BE2C (cell line): ENCODE results near the gene SLC10A3.

Source experiments
- DNase-seq: peaks from one replicate; pipeline ENCODE4 v3.0.0-alpha.2; 2020
- H3K27me3 ChIP-seq: fragments of 250-450 bp; sonication (Bioruptor Pico); 2 replicates; pipeline ENCODE4 v1.5.1; 2020; ENCODE audit warnings: mild to moderate bottlenecking
- H3K36me3 ChIP-seq: fragments of 250-450 bp; sonication (Bioruptor Pico); 2 replicates; pipeline ENCODE4 v1.5.1; 2020; ENCODE audit warnings: mild to moderate bottlenecking
- H3K4me1 ChIP-seq: fragments of 250-450 bp; sonication (Bioruptor Pico); 2 replicates; pipeline ENCODE4 v1.5.1; 2020
- H3K4me3 ChIP-seq: 2 replicates; pipeline ENCODE4 v1.5.1; 2011; ENCODE audit warnings: low read depth, low read length
- H3K9me3 ChIP-seq: fragments of 250-450 bp; sonication (Bioruptor Pico); 2 replicates; pipeline ENCODE4 v1.5.1; 2020
- TF ChIP-seq, protein P1 (sequence below): IDR thresholded peaks from 2 replicates; pipeline ENCODE4 v1.5.1; 2012; ENCODE audit warnings: mild to moderate bottlenecking, low read depth, low read length

SLC10A3 gene

GRCh38 chrX:154470434-154470833, 20.0 kb downstream of the SLC10A3 start:
- TF ChIP-seq, protein P1, sequence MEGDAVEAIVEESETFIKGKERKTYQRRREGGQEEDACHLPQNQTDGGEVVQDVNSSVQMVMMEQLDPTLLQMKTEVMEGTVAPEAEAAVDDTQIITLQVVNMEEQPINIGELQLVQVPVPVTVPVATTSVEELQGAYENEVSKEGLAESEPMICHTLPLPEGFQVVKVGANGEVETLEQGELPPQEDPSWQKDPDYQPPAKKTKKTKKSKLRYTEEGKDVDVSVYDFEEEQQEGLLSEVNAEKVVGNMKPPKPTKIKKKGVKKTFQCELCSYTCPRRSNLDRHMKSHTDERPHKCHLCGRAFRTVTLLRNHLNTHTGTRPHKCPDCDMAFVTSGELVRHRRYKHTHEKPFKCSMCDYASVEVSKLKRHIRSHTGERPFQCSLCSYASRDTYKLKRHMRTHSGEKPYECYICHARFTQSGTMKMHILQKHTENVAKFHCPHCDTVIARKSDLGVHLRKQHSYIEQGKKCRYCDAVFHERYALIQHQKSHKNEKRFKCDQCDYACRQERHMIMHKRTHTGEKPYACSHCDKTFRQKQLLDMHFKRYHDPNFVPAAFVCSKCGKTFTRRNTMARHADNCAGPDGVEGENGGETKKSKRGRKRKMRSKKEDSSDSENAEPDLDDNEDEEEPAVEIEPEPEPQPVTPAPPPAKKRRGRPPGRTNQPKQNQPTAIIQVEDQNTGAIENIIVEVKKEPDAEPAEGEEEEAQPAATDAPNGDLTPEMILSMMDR: no peak
- Histone ChIP-seq H3K36me3 (no peaks in the 10 kb centered on the region; the same call in 1 of the 2 replicates), H3K4me3 (no peak overlapping the region), H3K9me3 (no peaks in the 10 kb centered on the region), H3K4me1 (no peaks in the 10 kb centered on the region), H3K27me3 (no peaks in the 10 kb centered on the region)
- no peak for DNase-seq

DNA sequence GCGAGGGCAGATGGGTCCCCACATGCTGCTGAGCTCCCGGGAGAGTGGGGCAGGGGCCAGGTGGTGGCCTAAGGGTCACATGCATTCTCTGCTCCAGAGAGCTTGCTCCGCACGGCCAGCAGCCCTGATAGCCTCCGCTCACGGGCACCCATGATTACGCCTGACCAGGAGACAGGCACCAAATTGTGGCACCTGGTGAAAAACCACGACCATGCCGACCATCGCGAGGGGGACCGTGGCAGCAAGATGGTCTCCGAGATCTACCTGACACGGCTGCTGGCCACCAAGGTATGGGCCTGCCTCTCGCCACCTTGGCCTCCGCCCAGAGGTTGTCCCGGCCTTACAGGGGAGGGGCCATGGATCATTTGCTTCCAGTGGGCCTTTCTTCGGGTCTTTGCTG, 20.5 kb downstream of the SLC10A3 start:
- TF ChIP-seq, protein P1: no peak

GRCh38 chrX:154469114-154469513, 21.3 kb downstream of the SLC10A3 start:
- no peaks in the 10 kb centered on the region for H3K27me3 ChIP-seq
- no peak for DNase-seq
- H3K4me1 ChIP-seq: no peaks in the 10 kb centered on the region
- no peak overlapping the region for H3K4me3 ChIP-seq
- no peaks in the 10 kb centered on the region; the same call in 1 of the 2 replicates for H3K36me3 ChIP-seq
- TF ChIP-seq, protein P1: no peak
- H3K9me3 ChIP-seq: no peaks in the 10 kb centered on the region

More for the DNA sequence above, 20.5 kb downstream of the SLC10A3 start:
- no peaks in the 10 kb centered on the region; the same call in 1 of the 2 replicates for H3K36me3 ChIP-seq
- no peak for DNase-seq
- H3K9me3 ChIP-seq: no peaks in the 10 kb centered on the region
- no peaks in the 10 kb centered on the region for H3K4me1 ChIP-seq
- H3K27me3 ChIP-seq: no peaks in the 10 kb centered on the region
- H3K4me3 ChIP-seq: no peak overlapping the region

DNA sequence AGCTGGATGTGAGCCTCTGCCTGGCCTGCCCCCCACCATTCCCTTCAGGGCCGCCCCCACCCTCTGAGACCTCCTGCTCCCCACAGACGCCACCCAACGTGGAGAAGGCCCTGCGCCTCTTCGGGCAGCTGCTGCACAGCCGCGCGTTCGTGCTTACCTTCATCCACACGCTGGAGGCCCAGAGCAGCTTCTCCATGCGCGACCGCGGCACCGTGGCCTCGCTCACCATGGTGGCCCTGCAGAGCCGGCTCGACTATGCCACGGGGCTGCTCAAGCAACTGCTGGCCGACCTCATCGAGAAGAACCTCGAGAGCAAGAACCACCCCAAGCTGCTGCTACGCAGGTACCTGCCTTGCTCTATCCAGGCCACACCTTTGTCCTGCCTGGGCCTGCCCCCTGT, 22.2 kb downstream of the SLC10A3 start:
- no peaks in the 10 kb centered on the region for H3K9me3 ChIP-seq
- H3K27me3 ChIP-seq: no peaks in the 10 kb centered on the region
- H3K4me1 ChIP-seq: no peaks in the 10 kb centered on the region
- TF ChIP-seq, protein P1: no peak
- H3K4me3 ChIP-seq: no peak overlapping the region
- no peaks in the 10 kb centered on the region; the same call in 1 of the 2 replicates for H3K36me3 ChIP-seq
- no peak for DNase-seq

DNA sequence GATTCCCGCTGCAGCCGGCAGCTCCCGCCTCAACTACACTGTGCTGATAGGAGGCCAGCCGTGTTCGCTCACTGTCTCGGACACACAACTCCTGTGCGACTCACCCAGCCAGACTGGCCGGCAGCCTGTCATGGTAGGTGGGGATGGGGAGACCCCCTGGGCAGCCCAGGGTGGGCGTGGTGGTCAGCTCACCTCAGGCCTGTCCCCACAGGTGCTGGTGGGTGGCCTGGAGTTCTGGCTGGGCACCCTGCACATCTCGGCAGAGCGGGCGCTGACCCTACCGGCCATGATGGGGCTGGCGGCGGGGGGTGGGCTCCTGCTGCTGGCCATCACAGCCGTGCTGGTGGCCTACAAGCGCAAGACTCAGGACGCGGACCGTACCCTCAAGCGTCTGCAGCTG, 22.9 kb downstream of the SLC10A3 start:
- Histone ChIP-seq H3K36me3 (no peaks in the 10 kb centered on the region; the same call in 1 of the 2 replicates), H3K9me3 (no peaks in the 10 kb centered on the region), H3K4me3 (no peak overlapping the region), H3K27me3 (no peaks in the 10 kb centered on the region), H3K4me1 (no peaks in the 10 kb centered on the region)
- TF ChIP-seq, protein P1: no peak
- no peak for DNase-seq

GRCh38 chrX:154466907-154467306, 23.5 kb downstream of the SLC10A3 start:
- Histone ChIP-seq H3K27me3 (no peaks in the 10 kb centered on the region), H3K36me3 (no peaks in the 10 kb centered on the region; the same call in 1 of the 2 replicates), H3K9me3 (no peaks in the 10 kb centered on the region), H3K4me1 (no peaks in the 10 kb centered on the region), H3K4me3 (no peak overlapping the region)
- no peak for DNase-seq
- TF ChIP-seq, protein P1: no peak
